Fibroblast of lung (primary cell): ENCODE data around the gene KCNT2. TPM values are rescaled to one million over a fixed set of nuclear protein-coding genes. Genes with fewer than 3 reads are reported as not detected.
"Not testable (repeated sequence)": the region's sequence is repeated elsewhere in the genome, so short reads cannot be mapped to it uniquely, and the experiment has no call there.

Experiments used
- DNase-seq, 2 donors: peaks; one replicate each; pipeline versions ENCODE4 v3.0.0 to v3.0.0-alpha.2; 2010; ENCODE audit warnings: low read depth in 2 of 2
- H2AFZ ChIP-seq: 2 replicates; pipeline ENCODE4 v1.5.1; 2012; ENCODE audit warnings: low read length, control low read depth, inconsistent platforms
- H3K27ac ChIP-seq: 2 replicates; pipeline ENCODE4 v1.5.1; 2011; ENCODE audit warnings: low read length, control low read depth; ENCODE audit not compliant: insufficient read depth
- H3K27me3 ChIP-seq: 2 replicates; pipeline ENCODE4 v1.5.1; 2011; ENCODE audit warnings: mild to moderate bottlenecking, low read length; ENCODE audit not compliant: control insufficient read depth, insufficient read depth
- H3K36me3 ChIP-seq: 2 replicates; pipeline ENCODE4 v1.5.1; 2011; ENCODE audit warnings: low read length; ENCODE audit not compliant: control insufficient read depth, insufficient read depth
- H3K4me1 ChIP-seq: 2 replicates; pipeline ENCODE4 v1.5.1; 2011; ENCODE audit warnings: low read length; ENCODE audit not compliant: control insufficient read depth, insufficient read depth; ENCODE audit errors: extremely low read depth
- H3K4me2 ChIP-seq: 2 replicates; pipeline ENCODE4 v1.5.1; 2011; ENCODE audit warnings: low read length, control low read depth; ENCODE audit not compliant: insufficient read depth; ENCODE audit errors: extremely low read depth
- H3K4me3 ChIP-seq, 4 experiments: fragments of 200-600 bp in 1 of 4; sonication (generic) in 1 of 4; replicated peaks in 1 of 4; 2 replicates each; pipeline ENCODE4 v1.5.1; 2011 to 2016; ENCODE audit warnings: low read length in 4 of 4, low read depth in 3 of 4, mild to moderate bottlenecking in 3 of 4, control low read depth in 2 of 4, inconsistent platforms in 1 of 4, mixed read lengths in 1 of 4; ENCODE audit not compliant: insufficient read depth in 1 of 4; ENCODE audit errors: control extremely low read depth in 1 of 4
- H3K79me2 ChIP-seq: 2 replicates; pipeline ENCODE4 v1.5.1; 2012; ENCODE audit warnings: mild to moderate bottlenecking, low read length, inconsistent platforms; ENCODE audit not compliant: control insufficient read depth, insufficient read depth
- H3K9ac ChIP-seq: 2 replicates; pipeline ENCODE4 v1.5.1; 2011; ENCODE audit warnings: mild to moderate bottlenecking, low read length, control low read depth; ENCODE audit not compliant: insufficient read depth
- H3K9me3 ChIP-seq: 2 replicates; pipeline ENCODE4 v1.5.1; 2012; ENCODE audit warnings: low read depth, low read length; ENCODE audit not compliant: control insufficient read depth, insufficient read depth
- H4K20me1 ChIP-seq: 2 replicates; pipeline ENCODE4 v1.5.1; 2011; ENCODE audit warnings: low read length; ENCODE audit not compliant: control insufficient read depth, insufficient read depth; ENCODE audit errors: extremely low read depth
- CTCF ChIP-seq, 2 donors: IDR thresholded peaks in 1 of 2; conservative IDR thresholded peaks in 1 of 2; 1 replicate in 1 of 2; 2 replicates in 1 of 2; pipeline ENCODE4 v1.5.1; 2011 to 2012; ENCODE audit warnings: low read length in 2 of 2, control low read depth in 1 of 2, inconsistent platforms in 1 of 2, low read depth in 1 of 2, mild to moderate bottlenecking in 1 of 2
- EZH2 ChIP-seq: IDR thresholded peaks from 2 replicates; pipeline ENCODE4 v1.5.1; 2012; ENCODE audit warnings: low read length, control low read depth, mild to moderate bottlenecking; ENCODE audit errors: missing control alignments
- polyA plus RNA-seq, 2 donors: library from polyadenylated mRNA; depleted of rRNA in 1 of 2; stranded (reverse) in 1 of 2; unstranded in 1 of 2; fragments of >200 nt; gene quantifications; 2 replicates each; pipeline ENCODE4 v1.2.1, GENCODE V29; 2011 to 2012; ENCODE audit warnings: missing spikeins in 1 of 2
- total RNA-seq: library from RNA; depleted of rRNA; stranded (reverse); fragments of >200 nt; gene quantifications from 2 replicates; pipeline ENCODE4 v1.2.1, GENCODE V29; 2014

The KCNT2 gene
- total and polyA plus RNA-seq, 2 donors (not counting 1 experiment from before 2014, with no cell fraction given) = 0.96 to 8.1 TPM

GRCh38 chr1:196510451-196510850 is 97.8 kb downstream of the KCNT2 start:
- DNase-seq = no peak
- H3K9ac ChIP-seq = no peak overlapping the region
- no peaks in the 10 kb centered on the region for H3K79me2 ChIP-seq

GRCh38 chr1:196504224-196504623 is 104.0 kb downstream of the KCNT2 start:
- not testable (repeated sequence) for H3K79me2 ChIP-seq, H3K4me1 ChIP-seq, DNase-seq

More at GRCh38 chr1:196510451-196510850, 97.8 kb downstream of the KCNT2 start:
- no peak overlapping the region for H3K4me2 ChIP-seq
- H3K27ac ChIP-seq = no peak overlapping the region
- H2AFZ ChIP-seq = no peak overlapping the region
- TF ChIP-seq EZH2 = no peak
- no peak for TF ChIP-seq CTCF (conservative IDR thresholded peaks at IDR 0.05 in 1 of 2, IDR thresholded peaks at IDR 0.05 in 1 of 2; ENCODE audit: low read depth in 1 of 2, low read length in 2 of 2)
- H3K4me3 ChIP-seq = no peak overlapping the region
- H3K36me3 ChIP-seq = no peaks in the 10 kb centered on the region
- H3K4me1 ChIP-seq = no peaks in the 10 kb centered on the region
- H4K20me1 ChIP-seq = no peaks in the 10 kb centered on the region
- H3K27me3 ChIP-seq = no peaks in the 10 kb centered on the region
- H3K9me3 ChIP-seq = no peaks in the 10 kb centered on the region

GRCh38 chr1:196502437-196502836 is 105.8 kb downstream of the KCNT2 start:
- Histone ChIP-seq H3K4me3 (no peak overlapping the region), H3K79me2 (no peaks in the 10 kb centered on the region), H3K4me2 (no peak overlapping the region), H2AFZ (no peak overlapping the region), H3K9me3 (no peaks in the 10 kb centered on the region), H3K27ac (no peak overlapping the region), H3K4me1 (no peaks in the 10 kb centered on the region), H3K9ac (no peak overlapping the region), H3K27me3 (no peaks in the 10 kb centered on the region), H4K20me1 (no peaks in the 10 kb centered on the region), H3K36me3 (no peaks in the 10 kb centered on the region)
- DNase-seq = no peak
- TF ChIP-seq CTCF (conservative IDR thresholded peaks at IDR 0.05 in 1 of 2, IDR thresholded peaks at IDR 0.05 in 1 of 2; ENCODE audit: low read depth in 1 of 2, low read length in 2 of 2) = no peak
- TF ChIP-seq EZH2 = no peak

More at GRCh38 chr1:196504224-196504623, 104.0 kb downstream of the KCNT2 start:
- H3K4me2 ChIP-seq, H3K4me3 ChIP-seq, H2AFZ ChIP-seq, H3K36me3 ChIP-seq, H3K27me3 ChIP-seq, H3K27ac ChIP-seq, H4K20me1 ChIP-seq, H3K9me3 ChIP-seq, H3K9ac ChIP-seq: not testable (repeated sequence)
